Measurements from ENCODE around the gene UGT2B7.
"Not testable (repeated sequence)": the region's sequence is repeated elsewhere in the genome, so short reads cannot be mapped to it uniquely, and the experiment has no call there.

The UGT2B7 gene

GRCh38 chr4:69078852-69079251 is 17.4 kb upstream of the UGT2B7 start:
- no peak for DNase-seq (ENCODE audit: low read depth in 3 of 3, low spot score in 1 of 3)

GRCh38 chr4:69088473-69088872 is 7.8 kb upstream of the UGT2B7 start:
- no peak for DNase-seq (ENCODE audit: low read depth in 3 of 3, low spot score in 1 of 3)

GRCh38 chr4:69089388-69089787 is 6.9 kb upstream of the UGT2B7 start:
- DNase-seq (ENCODE audit: low read depth in 3 of 3, low spot score in 1 of 3), result no peak

GRCh38 chr4:69092190-69092589 is 4.1 kb upstream of the UGT2B7 start:
- DNase-seq (ENCODE audit: low read depth in 3 of 3, low spot score in 1 of 3), result no peak

- no peak for DNase-seq (ENCODE audit: low read depth in 3 of 3, low spot score in 1 of 3)
Observed at GRCh38 chr4:69092980-69093568, 3.2 kb upstream of the UGT2B7 start.

GRCh38 chr4:69093681-69094080 is 2.6 kb upstream of the UGT2B7 start:
- DNase-seq (ENCODE audit: low read depth in 3 of 3, low spot score in 1 of 3), result no peak

- no peak for DNase-seq (ENCODE audit: low read depth in 3 of 3, low spot score in 1 of 3)
Observed at GRCh38 chr4:69095301-69095731, 958 bp upstream of the UGT2B7 start.

GRCh38 chr4:69096810-69097209 is 536 bp downstream of the UGT2B7 start:
- no peak for DNase-seq (ENCODE audit: low read depth in 3 of 3, low spot score in 1 of 3)

- DNase-seq (ENCODE audit: low read depth in 3 of 3, low spot score in 1 of 3), result no peak
Observed at GRCh38 chr4:69098470-69098869, 2.2 kb downstream of the UGT2B7 start.

GRCh38 chr4:69099910-69100309 is 3.6 kb downstream of the UGT2B7 start:
- no peak for DNase-seq (ENCODE audit: low read depth in 3 of 3, low spot score in 1 of 3)

GRCh38 chr4:69102668-69103067 is 6.4 kb downstream of the UGT2B7 start:
- DNase-seq (ENCODE audit: low read depth in 3 of 3, low spot score in 1 of 3), result not testable (repeated sequence)

- DNase-seq (ENCODE audit: low read depth in 3 of 3, low spot score in 1 of 3), result no peak
Observed at GRCh38 chr4:69104719-69105275, 8.5 kb downstream of the UGT2B7 start.

GRCh38 chr4:69115151-69115850 is 19.0 kb downstream of the UGT2B7 start:
- not testable (repeated sequence) for DNase-seq (ENCODE audit: low read depth in 3 of 3, low spot score in 1 of 3)

- no peak for DNase-seq (ENCODE audit: low read depth in 3 of 3, low spot score in 1 of 3)
Observed at GRCh38 chr4:69115851-69116213, 19.6 kb downstream of the UGT2B7 start.

- no peak for DNase-seq (ENCODE audit: low read depth in 3 of 3, low spot score in 1 of 3)
Observed at GRCh38 chr4:69116645-69117321, 20.5 kb downstream of the UGT2B7 start.

GRCh38 chr4:69120870-69121269 is 24.6 kb downstream of the UGT2B7 start:
- DNase-seq (ENCODE audit: low read depth in 3 of 3, low spot score in 1 of 3), result no peak

- DNase-seq (ENCODE audit: low read depth in 3 of 3, low spot score in 1 of 3), result no peak
Observed at GRCh38 chr4:69122476-69122875, 26.2 kb downstream of the UGT2B7 start.

GRCh38 chr4:69124941-69125340 is 28.7 kb downstream of the UGT2B7 start:
- no peak for DNase-seq (ENCODE audit: low read depth in 3 of 3, low spot score in 1 of 3)

GRCh38 chr4:69126024-69126423 is 29.8 kb downstream of the UGT2B7 start:
- no peak for DNase-seq (ENCODE audit: low read depth in 3 of 3, low spot score in 1 of 3)

GRCh38 chr4:69133993-69134392 is 37.7 kb downstream of the UGT2B7 start:
- no peak for DNase-seq (ENCODE audit: low read depth in 3 of 3, low spot score in 1 of 3)

- no peak for DNase-seq (ENCODE audit: low read depth in 3 of 3, low spot score in 1 of 3)
Observed at GRCh38 chr4:69134471-69134870, 38.2 kb downstream of the UGT2B7 start.

- no peak for DNase-seq (ENCODE audit: low read depth in 3 of 3, low spot score in 1 of 3)
Observed at GRCh38 chr4:69141320-69141719, 45.0 kb downstream of the UGT2B7 start.

Data from stimulated activated CD4-positive, alpha-beta T cell treated with anti-CD3 and anti-CD28 coated beads, TNF-alpha, amount 100 ng/mL, for 1 hour (primary cell).